Muscle layer of colon (tissue), 2 donors: ENCODE data around the gene PDE6B.
"Not testable (repeated sequence)": the region's sequence is repeated elsewhere in the genome, so short reads cannot be mapped to it uniquely, and the experiment has no call there.

Source experiments
- H3K27ac ChIP-seq: one replicate; pipeline ENCODE4 v1.7.0; 2013; ENCODE audit warnings: low read depth, mild to moderate bottlenecking, low read length, moderate library complexity
- H3K27me3 ChIP-seq, 2 donors: one replicate each; pipeline ENCODE4 v1.7.0; 2013; ENCODE audit warnings: low read length in 2 of 2, mild to moderate bottlenecking in 2 of 2; ENCODE audit not compliant: insufficient read depth in 2 of 2, control insufficient read depth in 1 of 2
- H3K36me3 ChIP-seq: one replicate; pipeline ENCODE4 v1.7.0; 2013; ENCODE audit warnings: mild to moderate bottlenecking, low read length; ENCODE audit not compliant: insufficient read depth
- H3K4me1 ChIP-seq: one replicate; pipeline ENCODE4 v1.7.0; 2013; ENCODE audit warnings: mild to moderate bottlenecking, low read length; ENCODE audit not compliant: insufficient read depth
- H3K4me3 ChIP-seq, 2 donors: one replicate each; pipeline ENCODE4 v1.7.0; 2013; ENCODE audit warnings: low read length in 2 of 2, low read depth in 1 of 2, mild to moderate bottlenecking in 1 of 2, moderate library complexity in 1 of 2
- H3K9ac ChIP-seq: one replicate; pipeline ENCODE4 v1.7.0; 2013; ENCODE audit warnings: low read length
- H3K9me3 ChIP-seq: one replicate; pipeline ENCODE4 v1.7.0; 2013; ENCODE audit warnings: mild to moderate bottlenecking, low read length
- donor health status: abdominal sarcoma.
- donor health status: Adenocarcinoma of cecum.

The PDE6B gene

GRCh38 chr4:633976-634598 is 8.7 kb downstream of the PDE6B start:
- Histone ChIP-seq H3K4me1 (no peaks in the 10 kb centered on the region), H3K9ac (no peak overlapping the region), H3K9me3 (no peaks in the 10 kb centered on the region), H3K27ac (no peak overlapping the region), H3K36me3 (no peaks in the 10 kb centered on the region), H3K4me3 (no peak overlapping the region), H3K27me3 (peaks cover 0 to 3% of the 10 kb centered on the region in 2 donors)

GRCh38 chr4:634599-634985 is 9.2 kb downstream of the PDE6B start:
- Histone ChIP-seq H3K36me3 (no peaks in the 10 kb centered on the region), H3K4me1 (no peaks in the 10 kb centered on the region), H3K9me3 (no peaks in the 10 kb centered on the region), H3K27ac (no peak overlapping the region), H3K4me3 (no peak overlapping the region), H3K9ac (no peak overlapping the region), H3K27me3 (no peaks in the 10 kb centered on the region)

- not testable (repeated sequence) for H3K4me3 ChIP-seq, H3K4me1 ChIP-seq, H3K36me3 ChIP-seq, H3K27ac ChIP-seq, H3K9me3 ChIP-seq, H3K27me3 ChIP-seq, H3K9ac ChIP-seq
Observed at GRCh38 chr4:635066-635835, 9.9 kb downstream of the PDE6B start.

GRCh38 chr4:635851-636627 is 10.7 kb downstream of the PDE6B start:
- Histone ChIP-seq H3K4me3 (no peak overlapping the region), H3K4me1 (no peaks in the 10 kb centered on the region), H3K27ac (no peak overlapping the region)

GRCh38 chr4:636628-637159 is 11.3 kb downstream of the PDE6B start:
- no peaks in the 10 kb centered on the region for H3K9me3 ChIP-seq
- H3K27me3 ChIP-seq: no peaks in the 10 kb centered on the region
- no peaks in the 10 kb centered on the region for H3K36me3 ChIP-seq
- H3K27ac ChIP-seq: no peak overlapping the region
- H3K4me3 ChIP-seq: no peak overlapping the region
- H3K9ac ChIP-seq: no peak overlapping the region
- H3K4me1 ChIP-seq: no peaks in the 10 kb centered on the region

More at GRCh38 chr4:635851-636627, 10.7 kb downstream of the PDE6B start:
- no peaks in the 10 kb centered on the region for H3K27me3 ChIP-seq
- no peaks in the 10 kb centered on the region for H3K9me3 ChIP-seq
- H3K36me3 ChIP-seq: no peaks in the 10 kb centered on the region
- no peak overlapping the region for H3K9ac ChIP-seq

- Histone ChIP-seq H3K36me3 (no peaks in the 10 kb centered on the region), H3K27me3 (no peaks in the 10 kb centered on the region), H3K4me1 (no peaks in the 10 kb centered on the region), H3K9me3 (no peaks in the 10 kb centered on the region), H3K9ac (no peak overlapping the region), H3K4me3 (no peak overlapping the region), H3K27ac (no peak overlapping the region)
Observed at GRCh38 chr4:637536-638280, 12.3 kb downstream of the PDE6B start.

- H3K9ac ChIP-seq: not testable (repeated sequence)
Observed at GRCh38 chr4:642366-642765, 17.0 kb downstream of the PDE6B start.

GRCh38 chr4:646460-646859 is 21.1 kb downstream of the PDE6B start:
- Histone ChIP-seq H3K4me3 (no peak overlapping the region), H3K27me3 (peaks cover 0 to 35% of the 10 kb centered on the region in 2 donors), H3K36me3 (no peaks in the 10 kb centered on the region), H3K4me1 (no peaks in the 10 kb centered on the region), H3K27ac (no peak overlapping the region), H3K9me3 (no peaks in the 10 kb centered on the region), H3K9ac (no peak overlapping the region)

More at GRCh38 chr4:642366-642765, 17.0 kb downstream of the PDE6B start:
- not testable (repeated sequence) for H3K36me3 ChIP-seq, H3K27me3 ChIP-seq, H3K27ac ChIP-seq, H3K9me3 ChIP-seq, H3K4me3 ChIP-seq, H3K4me1 ChIP-seq

GRCh38 chr4:647481-647880 is 22.1 kb downstream of the PDE6B start:
- H3K27ac ChIP-seq: no peak overlapping the region
- no peaks in the 10 kb centered on the region for H3K9me3 ChIP-seq
- H3K9ac ChIP-seq: no peak overlapping the region
- no peaks in the 10 kb centered on the region for H3K4me1 ChIP-seq
- H3K36me3 ChIP-seq: no peaks in the 10 kb centered on the region
- no peak overlapping the region for H3K4me3 ChIP-seq
- peaks cover 0 to 40% of the 10 kb centered on the region in 2 donors for H3K27me3 ChIP-seq

GRCh38 chr4:648579-649292 is 23.4 kb downstream of the PDE6B start:
- Histone ChIP-seq H3K27ac (no peak overlapping the region), H3K4me3 (no peak overlapping the region), H3K27me3 (peaks cover 0 to 40% of the 10 kb centered on the region in 2 donors)

More at GRCh38 chr4:648579-649292, 23.4 kb downstream of the PDE6B start:
- no peak overlapping the region for H3K9ac ChIP-seq
- H3K9me3 ChIP-seq: no peaks in the 10 kb centered on the region
- H3K4me1 ChIP-seq: no peaks in the 10 kb centered on the region
- H3K36me3 ChIP-seq: no peaks in the 10 kb centered on the region
